ENCODE measurements around the gene KRT7. TPM values are rescaled to one million over a fixed set of nuclear protein-coding genes. Genes with fewer than 3 reads are reported as not detected.

Gene KRT7
- polyA plus RNA-seq, 4 donors = 44.7 to 121 (median 73.1) TPM

DNA sequence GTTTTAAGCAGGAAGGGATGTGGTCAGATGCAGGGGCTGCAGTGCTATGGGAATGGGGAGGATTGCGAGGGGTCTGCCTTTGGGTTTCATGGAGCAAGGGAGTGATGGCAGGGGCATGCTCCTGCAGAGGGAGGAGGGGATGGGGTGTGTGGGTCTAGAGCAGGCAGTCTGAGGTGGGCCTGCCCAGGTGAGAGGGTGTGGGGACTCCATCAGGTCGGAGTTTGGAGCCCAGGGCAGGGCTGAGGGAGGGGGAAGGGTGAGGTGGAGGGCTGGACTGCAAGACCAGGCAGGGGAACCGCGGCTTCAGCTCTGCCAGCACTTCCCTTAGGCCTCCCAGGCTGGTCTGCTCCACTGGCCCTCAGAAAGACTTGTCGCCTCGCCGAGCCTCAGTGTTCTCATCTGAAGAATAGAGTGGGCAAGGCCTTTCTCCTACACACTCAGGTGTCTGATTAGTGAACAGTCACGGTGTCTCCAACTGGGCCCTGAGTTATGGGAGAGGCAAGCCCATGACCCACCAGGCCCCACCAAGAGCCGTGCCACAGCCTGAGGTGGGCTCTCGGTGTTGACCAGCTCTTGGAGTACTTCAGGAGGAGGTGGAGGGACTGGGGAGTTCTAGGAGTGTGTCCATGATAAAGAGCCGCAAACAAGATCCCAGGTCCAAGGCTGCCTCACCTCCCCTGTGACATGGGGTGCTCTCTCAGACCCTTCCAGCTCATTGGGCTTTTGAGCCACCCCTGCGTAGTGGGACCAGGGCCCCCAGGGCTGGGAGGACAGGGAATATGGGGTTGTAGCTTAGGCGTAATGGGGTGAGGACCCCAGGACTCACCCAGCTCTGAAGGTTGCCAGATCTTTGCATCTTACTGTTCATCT, 21.1 kb upstream of the KRT7 start:
- no peak for DNase-seq (ENCODE audit: low read depth in 4 of 4, low spot score in 3 of 4)

DNA sequence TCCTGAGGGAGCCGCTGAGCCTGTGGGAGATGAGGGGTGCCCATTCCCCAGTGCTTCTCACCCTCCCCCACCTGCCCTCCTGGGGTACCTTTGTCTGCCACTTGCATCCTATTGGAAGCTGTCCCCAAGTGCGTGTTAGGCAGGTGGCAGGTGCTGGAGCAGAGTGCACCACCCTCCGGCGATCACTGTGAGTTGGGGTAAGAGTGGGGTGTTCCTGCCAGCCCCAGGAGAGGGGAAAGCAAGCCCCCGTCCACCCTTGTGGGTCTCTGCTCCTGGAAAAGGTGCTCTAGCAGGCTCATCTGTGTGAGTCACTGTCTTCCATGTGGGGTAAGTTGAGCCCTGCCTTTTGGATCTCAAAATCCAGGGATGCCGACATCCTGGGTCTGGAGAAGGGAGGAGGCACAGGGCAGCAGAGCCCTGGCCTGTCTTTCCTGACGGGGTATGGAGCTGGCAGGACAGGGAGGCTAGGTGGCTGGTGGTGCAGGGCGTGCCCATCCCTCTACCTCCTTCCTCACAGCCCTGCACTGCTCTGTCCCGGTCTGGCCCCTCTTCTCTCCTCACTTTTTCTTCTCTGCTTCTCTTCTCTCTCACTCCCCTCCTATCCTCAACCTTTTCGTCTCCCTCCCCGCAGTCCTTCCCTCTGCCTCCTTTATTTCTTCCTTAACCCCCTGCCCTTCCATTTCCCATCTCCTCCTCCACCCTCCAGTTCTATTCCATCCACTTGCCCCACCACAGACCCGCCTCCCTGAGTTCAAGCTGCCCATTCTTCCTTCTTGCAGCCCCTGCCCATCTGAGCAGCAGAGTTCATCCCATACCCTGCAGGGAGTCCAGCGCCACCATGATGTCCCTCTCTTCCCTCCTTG, 20.1 kb upstream of the KRT7 start:
- DNase-seq (ENCODE audit: low read depth in 4 of 4, low spot score in 3 of 4) = no peak

DNA sequence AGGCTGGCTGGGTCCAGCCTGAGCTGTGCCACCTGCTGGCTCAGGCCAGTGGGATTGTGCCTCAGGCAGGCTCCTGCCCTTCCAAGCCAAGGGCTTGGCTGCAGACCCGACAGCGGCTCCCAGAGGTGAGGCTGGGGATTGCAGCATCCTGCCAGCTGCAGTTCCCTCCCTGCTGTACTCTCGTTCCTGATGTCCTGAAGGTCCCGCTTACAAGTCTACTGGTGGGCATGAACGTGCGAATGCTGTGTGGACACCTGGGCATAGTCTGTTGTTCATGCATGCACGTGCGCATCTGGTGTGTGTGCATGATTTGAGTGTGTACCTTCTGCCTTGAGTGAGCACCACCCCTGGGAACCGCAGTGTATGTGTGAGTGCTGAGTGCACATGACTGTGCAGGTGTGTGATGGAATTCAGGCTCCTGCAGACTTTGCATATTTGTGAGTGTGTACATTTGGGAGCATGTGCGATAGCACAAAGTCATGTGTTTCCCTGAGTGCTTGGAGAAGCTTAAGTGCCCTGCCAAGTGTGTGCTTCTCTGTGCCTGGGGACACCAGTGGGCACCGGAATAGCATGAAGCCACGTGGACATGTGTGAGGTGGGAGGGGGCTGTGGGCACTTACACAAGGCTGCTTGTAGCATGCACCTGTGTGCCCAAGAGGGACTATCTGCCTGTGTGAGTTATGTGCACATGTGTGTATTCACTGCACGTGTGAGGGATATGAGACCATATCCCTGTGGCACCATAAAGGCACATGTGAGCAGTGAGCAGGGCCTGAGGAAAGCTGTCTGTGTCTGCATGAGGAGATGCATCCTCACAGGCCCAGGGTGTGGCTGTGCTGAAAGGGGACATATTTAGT, 19.3 kb upstream of the KRT7 start:
- peak in 2 of 4 donors; percentile 62 to 69 for DNase-seq (ENCODE audit: low read depth in 4 of 4, low spot score in 3 of 4)

DNA sequence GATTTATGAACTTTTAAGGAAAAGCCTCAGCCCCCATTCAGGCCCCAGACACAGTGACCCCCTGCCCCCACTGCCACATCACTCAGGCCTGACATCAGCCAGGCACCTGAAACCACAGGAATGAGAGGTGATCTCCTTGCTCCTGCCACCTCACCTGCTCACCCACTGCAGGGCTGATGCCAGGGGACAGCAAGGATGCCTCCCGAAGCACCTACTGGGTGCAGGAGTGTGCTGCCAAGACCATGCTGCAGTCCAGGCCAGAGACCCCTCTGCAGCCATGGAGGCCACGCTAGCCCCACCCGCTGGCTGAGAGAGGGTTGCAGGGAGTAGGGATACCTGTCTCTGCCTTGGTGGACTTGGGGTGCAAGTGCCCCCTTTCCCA, 18.6 kb upstream of the KRT7 start:
- DNase-seq (ENCODE audit: low read depth in 4 of 4, low spot score in 3 of 4) = no peak

DNA sequence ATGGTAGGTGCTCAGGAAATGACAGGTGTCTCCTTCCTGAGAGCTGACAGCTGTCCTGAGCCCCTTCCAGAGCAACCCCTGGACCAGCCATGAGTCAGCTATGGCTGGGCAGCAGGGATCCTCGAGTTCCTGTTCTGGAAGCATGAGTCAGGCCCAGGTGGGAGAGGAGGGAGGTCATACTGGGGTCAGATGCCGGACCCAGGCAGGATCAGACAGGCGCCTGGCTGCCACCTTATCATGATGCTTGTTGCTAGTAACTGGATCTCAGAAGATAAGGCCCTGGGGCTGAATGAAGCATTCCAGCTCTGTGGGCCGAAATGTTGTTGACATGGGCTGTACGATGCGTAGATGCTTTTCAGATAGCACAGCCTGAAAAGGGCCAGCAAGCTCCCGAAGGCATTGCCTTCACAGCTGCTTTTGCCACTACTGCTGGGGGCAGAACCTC, 17.4 kb upstream of the KRT7 start:
- DNase-seq (ENCODE audit: low read depth in 4 of 4, low spot score in 3 of 4) = no peak

DNA sequence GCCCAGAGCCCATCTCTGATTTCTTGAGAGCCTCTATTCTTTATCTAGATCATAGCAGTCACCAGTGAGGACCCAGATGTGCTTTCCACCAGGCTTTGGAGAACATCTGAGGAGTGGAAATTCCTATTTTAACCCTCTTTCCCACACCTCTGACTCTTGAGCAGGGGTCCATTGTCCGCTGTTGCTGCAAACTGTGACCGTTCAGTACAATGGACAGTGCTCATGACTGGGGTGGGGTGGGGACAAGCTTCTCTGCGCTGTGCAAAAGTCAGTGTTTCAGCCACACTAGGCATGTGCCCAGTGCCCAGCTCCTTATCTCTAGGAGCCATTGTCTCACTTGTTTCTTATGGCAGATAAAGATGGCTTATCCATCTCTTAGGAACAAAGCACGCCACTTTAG, 16.9 kb upstream of the KRT7 start:
- no peak for DNase-seq (ENCODE audit: low read depth in 4 of 4, low spot score in 3 of 4)

DNA sequence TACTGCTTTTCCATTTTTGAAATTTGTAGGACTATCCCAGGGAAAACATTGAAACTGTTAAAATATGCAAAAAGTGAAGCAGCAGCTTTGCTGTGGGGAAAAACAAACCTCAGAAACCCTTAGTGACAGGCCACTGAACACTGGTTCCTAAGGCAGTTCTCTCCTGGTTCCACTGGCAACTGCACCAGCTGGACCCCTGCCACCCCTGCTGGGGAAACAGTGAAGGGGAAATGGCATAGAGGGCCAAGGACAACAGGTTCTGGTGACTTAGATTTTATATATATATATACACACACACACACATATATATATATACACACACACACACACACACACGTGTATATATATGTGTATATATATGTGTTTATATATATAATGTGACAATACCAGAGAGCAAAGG, 16.2 kb upstream of the KRT7 start:
- DNase-seq (ENCODE audit: low read depth in 4 of 4, low spot score in 3 of 4) = no peak

DNA sequence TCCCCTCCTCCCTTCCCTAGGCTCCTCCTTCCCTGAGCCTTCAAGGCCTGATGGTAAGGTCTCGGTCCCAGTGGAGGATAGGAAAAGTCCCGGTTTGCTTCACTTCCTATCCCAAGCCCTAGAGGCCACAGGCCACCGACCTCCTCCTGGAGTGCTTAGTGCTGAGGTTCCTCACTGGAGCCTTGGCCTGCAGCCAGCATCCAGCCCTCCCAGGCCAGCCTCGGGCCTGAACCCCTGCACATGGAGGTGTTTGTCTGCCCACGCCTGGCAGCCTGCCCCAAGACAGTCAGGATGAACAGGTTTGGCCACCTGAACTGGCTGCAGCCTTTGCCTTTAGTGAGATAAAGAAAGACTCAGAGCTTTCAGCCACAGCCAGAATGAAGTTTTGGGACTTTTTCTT, 15.8 kb upstream of the KRT7 start:
- DNase-seq (ENCODE audit: low read depth in 4 of 4, low spot score in 3 of 4) = no peak

DNA sequence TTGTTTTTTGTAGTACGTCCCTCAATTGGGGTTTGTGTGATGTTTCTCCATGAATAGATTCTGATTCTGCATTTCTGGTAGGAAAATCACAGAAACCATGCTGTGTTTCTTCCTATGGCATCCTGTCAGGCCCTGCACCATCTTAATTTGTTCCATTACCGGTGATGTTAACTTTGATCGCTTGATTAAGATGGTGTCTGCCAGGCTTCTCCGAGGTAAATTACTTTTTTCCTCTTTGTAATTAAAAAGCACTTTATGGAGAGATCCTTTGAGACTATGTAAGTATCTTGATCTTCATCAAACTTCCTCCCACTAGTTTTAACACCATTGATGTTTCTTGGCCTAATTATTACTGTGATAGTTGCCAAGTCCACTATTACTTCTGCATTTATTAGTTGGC, 15.0 kb upstream of the KRT7 start:
- no peak for DNase-seq (ENCODE audit: low read depth in 4 of 4, low spot score in 3 of 4)

DNA sequence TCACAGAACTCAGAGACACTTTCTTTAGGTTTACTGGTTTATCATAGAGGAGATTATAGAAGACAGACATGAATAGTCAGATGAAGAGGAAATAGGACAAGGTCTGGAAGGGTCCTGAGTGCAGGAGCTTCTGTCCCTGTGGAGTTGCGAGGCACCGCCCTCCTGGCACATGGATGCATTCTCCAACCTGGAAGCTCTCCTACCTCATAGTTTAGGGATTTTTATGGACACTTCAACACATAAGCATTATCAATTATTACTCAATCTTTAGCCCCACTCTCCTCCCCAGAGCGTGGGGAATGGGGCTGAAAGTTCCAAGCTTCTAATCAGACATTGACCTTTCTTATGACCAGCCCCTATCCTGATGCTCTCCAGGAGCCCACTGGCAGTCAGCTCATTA, 12.6 kb upstream of the KRT7 start:
- no peak for DNase-seq (ENCODE audit: low read depth in 4 of 4, low spot score in 3 of 4)

DNA sequence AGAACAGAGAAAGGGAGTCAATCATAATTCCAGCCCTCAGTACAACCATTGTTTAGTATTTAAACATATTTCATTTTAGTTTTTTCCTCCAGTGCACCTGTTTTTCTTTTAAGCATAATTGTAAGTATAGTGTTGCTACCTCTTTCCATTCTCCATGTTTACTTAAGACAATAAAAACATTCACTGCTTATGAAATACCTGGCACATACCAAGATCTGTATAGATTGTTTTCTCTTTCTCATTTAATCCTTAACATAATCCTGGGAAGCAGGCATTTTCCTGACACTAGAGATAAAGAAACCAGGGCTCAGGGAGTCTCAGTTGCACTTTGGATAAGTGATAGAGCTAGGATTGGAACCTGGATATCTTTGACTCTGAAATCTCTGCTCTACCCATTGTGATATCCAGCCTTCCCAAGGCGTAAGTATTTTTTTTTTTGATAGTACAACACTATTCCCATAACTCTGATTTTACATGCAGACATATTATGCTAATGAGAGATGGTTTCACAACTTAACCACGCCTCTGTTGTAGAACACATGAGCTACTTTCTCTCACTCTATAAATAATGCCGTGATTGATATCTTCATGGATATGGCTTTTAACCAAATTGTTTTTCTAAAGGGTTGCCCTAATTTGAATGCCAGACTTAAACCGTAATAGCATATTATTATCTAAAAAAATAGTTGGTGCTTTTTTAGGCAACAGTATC, 11.8 kb upstream of the KRT7 start:
- no peak for DNase-seq (ENCODE audit: low read depth in 4 of 4, low spot score in 3 of 4)

DNA sequence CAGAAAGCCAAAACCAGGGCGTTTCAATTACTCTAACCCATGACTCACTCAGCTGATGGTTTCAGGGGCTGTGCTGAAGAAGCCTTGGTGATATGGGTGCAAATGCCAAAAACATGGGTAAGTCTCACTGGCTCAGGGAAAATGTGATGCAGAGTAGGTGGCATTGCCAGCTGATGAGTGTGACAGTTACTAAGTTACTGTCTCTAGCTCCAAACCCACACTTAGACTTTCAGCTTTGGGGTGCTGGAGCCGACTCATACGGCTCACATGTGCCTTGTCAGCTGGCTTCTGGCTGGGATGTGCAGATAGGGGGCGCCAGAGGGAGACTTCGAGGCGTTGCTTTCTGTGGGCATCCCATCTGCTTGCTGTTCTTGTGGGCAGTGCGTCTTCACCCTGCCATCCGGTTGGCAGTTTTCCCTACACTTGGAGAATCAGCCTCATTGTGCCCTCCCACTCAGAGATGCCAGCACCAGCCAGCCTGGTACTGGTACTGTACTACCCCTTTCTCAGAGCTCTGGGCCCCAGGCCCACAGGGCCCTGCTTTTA, 11.1 kb upstream of the KRT7 start:
- no peak for DNase-seq (ENCODE audit: low read depth in 4 of 4, low spot score in 3 of 4)

DNA sequence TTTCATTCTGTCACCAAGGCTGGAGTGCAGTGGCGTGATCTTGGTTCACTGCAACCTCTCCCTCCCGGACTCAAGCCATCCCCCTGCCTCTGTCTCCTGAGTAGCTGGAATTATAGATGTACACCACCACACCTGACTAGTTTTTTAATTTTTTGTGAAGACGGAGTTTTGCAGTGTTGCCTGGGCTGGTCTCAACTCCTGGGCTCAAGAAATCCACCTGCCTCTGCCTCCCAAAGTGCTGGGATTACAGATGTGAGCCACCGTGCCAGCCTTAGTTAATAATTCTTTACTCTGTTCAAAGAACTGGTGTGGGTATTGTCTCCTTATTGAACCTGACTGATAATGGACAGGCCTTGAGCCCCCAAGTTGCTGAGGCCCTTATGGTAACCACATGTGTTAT, 10.4 kb upstream of the KRT7 start:
- DNase-seq (ENCODE audit: low read depth in 4 of 4, low spot score in 3 of 4) = no peak

DNA sequence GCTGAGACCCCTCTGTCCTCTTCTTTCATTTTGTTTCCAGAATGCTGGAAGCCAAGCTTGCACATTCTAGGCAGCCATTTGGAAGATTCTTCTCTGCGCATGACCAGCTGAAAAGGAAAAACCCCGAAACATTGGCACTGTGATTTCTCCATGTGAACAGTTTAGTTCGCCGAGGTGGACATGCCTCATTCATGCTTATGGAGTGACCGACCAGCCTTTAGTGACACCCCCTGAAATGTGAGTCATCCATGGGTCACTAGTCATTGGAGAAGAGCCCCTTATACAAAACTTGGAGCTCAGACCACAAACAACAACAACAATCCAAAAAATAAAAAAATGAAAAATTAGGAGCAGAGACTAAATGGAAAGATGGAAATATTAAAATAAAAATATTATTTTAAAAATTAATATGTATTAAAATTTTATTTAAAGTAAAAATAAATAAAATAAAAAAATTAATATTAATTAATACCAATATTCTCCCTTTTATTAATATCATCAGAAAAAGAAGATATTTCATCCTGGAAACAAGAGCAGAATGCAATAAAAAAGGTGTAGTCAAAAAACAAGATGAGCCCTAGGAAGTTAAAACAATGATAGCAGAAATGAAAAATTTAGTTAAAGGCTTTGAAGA, 9.5 kb upstream of the KRT7 start:
- DNase-seq (ENCODE audit: low read depth in 4 of 4, low spot score in 3 of 4) = no peak

DNA sequence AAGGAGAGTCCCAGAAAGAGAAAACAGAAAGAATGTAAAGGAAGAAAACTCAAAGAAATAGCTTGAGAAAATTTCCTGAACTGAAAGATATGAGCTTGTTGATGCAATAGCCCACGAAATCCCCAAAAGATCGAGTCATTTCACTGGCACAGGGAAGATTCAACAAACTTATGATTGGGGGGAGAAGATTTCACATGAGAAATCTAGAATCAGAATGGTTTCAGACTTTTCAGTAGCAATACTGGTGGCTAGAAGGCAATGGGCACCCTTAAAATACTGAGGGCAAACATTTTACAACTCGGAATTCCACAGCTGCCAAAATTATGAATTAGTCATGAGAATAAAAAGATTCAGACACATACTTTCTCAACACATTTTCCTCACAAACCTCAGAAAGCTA, 8.9 kb upstream of the KRT7 start:
- DNase-seq (ENCODE audit: low read depth in 4 of 4, low spot score in 3 of 4) = no peak

DNA sequence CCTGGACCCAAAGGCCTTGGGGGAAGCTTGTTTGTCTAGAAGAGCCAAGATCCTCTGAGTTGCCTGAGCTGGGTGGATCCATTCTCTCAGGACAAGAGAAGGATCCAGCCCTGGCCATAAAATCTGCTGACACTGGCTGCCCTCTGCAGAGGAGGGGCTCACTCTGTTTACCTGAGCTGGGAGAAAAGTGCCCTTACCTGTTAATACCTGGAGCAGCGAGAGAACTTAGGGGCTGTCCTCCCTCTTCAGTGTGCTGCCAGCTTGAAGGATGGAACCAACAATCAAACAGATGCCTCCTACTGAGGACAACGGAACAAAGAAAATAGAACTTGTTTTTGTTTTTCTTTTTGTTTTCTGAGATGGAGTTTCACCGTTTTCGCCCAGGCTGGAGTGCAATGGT, 7.3 kb upstream of the KRT7 start:
- no peak for DNase-seq (ENCODE audit: low read depth in 4 of 4, low spot score in 3 of 4)

DNA sequence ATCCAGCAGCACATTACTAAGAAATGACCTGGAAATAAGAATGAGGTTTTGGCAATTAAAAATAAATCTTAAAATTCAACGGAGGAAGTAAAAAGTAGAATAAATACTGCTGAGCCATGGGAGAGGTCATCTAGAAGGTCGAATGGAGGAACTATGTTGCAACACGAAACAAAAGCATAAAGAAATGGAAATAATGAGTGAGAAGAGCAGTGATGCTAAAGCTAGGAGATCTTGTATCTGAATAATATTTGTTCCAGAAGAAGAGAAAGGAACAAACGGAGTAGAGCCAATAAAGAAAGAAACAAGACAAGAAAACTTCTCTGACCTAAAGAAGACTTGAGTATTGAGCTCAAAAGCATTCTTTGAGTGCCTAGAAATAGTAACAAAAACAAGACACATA, 6.6 kb upstream of the KRT7 start:
- DNase-seq (ENCODE audit: low read depth in 4 of 4, low spot score in 3 of 4) = no peak

DNA sequence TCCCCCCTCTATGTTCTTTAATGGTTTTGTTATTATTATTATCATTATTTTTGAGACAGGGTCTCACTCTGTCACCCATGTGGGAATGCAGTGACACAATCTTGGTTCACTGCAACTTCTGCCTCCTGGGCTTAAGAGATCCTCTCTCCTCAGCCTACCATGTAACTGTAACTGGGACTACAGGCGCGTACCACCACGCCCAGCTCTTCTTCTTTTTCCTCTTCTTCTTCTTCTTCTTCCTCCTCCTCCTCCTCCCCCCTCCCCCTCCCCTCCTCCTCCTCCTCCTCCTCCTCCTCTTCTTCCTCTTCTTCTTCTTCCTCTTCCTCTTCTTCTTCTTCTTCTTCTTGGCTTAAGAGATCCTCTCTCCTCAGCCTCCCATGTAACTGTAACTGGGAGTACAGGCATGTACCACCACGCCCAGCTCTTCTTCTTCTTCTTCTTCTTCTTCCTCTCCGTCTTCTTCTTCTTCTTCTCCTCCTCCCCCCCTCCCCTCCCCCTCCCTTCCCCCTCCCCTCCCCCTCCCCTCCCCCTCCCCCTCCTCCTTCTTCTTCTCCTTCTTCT, 5.4 kb upstream of the KRT7 start:
- DNase-seq (ENCODE audit: low read depth in 4 of 4, low spot score in 3 of 4) = no peak

DNA sequence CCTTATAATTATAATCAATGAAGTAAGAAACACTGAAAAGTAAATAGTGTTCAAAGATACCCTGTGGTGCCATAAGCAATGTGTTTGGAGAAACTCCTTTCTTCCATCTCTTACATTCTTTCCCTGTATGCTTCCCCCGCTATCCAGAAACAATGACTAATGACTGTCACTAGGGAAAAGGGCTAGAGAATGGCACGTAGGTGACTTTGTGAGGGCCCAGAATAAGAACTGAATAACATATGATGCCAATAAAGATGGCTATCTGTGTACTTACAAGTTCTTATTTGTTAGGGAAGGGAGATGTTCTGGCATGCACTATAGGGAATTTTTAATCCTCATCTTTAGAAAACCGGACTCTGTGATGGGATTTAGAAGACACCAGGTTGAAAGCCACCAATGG, 4.7 kb upstream of the KRT7 start:
- no peak for DNase-seq (ENCODE audit: low read depth in 4 of 4, low spot score in 3 of 4)
